Transverse colon (tissue), 3 donors: ENCODE results near the gene OGT.

Experiments
- CTCF ChIP-seq, 5 experiments: fragments of 200-600 bp in 3 of 5; fragments of 450-650 bp in 2 of 5; sonication (generic) in 3 of 5; IDR thresholded peaks; 1 replicate in 2 of 5; 2 replicates in 3 of 5; pipeline ENCODE4 v1.5.1; 2016 to 2017; ENCODE audit warnings: antibody characterized with exemption in 5 of 5, inconsistent platforms in 3 of 5, mild to moderate bottlenecking in 2 of 5, moderate library complexity in 1 of 5
- EP300 ChIP-seq: sonication (generic); formaldehyde crosslinking; IDR thresholded peaks from one replicate; pipeline ENCODE4 v1.6.1; 2017; ENCODE audit warnings: antibody characterized with exemption, low read depth
- POLR2A ChIP-seq: fragments of 450-650 bp; IDR thresholded peaks from one replicate; pipeline ENCODE4 v1.6.1; 2016; ENCODE audit warnings: antibody characterized with exemption, mild to moderate bottlenecking, moderate library complexity

DNA sequence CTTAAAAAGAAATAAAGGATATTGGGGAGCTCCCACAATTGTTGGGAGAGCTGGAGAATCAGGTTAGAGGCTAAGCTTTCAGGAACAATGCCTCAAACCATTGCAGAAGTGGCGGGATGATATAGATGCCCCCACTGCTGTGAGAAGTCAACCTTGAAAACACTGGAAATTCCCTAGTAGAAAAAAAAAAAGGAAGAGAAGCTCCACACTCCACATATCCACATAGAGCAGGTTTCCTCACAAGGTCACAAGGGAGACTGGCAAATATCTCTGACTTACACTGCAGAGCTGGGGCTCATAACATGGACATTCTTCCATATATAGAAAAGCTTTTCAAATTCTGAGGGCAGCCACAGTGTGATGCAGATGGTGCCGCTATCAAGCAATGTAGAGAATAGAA lies 22.7 kb upstream of the OGT start:
- TF ChIP-seq CTCF (IDR thresholded peaks at IDR 0.05) (no peak), POLR2A (no peak), EP300 (no peak)
